HL-60/S4 treated with retinoic acid at 250 ng/mL for 4 days and 3 days (cell line): ENCODE data around the gene BLVRB.
"Not testable (repeated sequence)": the region's sequence is repeated elsewhere in the genome, so short reads cannot be mapped to it uniquely, and the experiment has no call there.

ENCODE experiments used
- in situ Hi-C: fragments of 300-500 bp; cut with MboI; formaldehyde crosslinking; loops from 2 replicates; pipeline ENCODE4 v1.7.0; 2022; ENCODE audit warnings: low sequenced_read_pairs

The BLVRB gene

DNA sequence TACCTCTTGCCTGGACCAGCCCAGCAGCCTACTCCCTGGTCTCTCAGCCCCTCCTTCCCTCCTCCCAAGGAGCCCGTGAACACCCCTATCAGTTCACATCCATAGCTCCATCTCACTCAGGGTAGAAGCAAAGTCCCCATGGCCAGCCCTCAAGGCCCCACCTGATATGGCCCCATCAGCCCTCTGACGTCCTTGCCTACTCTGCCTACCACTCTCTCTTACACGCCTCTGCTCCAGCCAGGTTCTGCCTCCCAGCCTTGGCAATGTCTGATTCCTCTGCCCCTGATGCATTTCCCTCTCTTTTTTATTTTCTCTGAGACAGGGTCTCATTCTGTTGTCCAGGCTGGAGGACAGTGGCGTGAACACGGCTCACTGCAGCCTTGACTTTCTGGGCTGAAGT, 13.5 kb downstream of the BLVRB start:
- in situ Hi-C loops, result no loop called here

GRCh38 chr19:40450664-40451063, 14.9 kb downstream of the BLVRB start:
- in situ Hi-C loops, result no loop called here

DNA sequence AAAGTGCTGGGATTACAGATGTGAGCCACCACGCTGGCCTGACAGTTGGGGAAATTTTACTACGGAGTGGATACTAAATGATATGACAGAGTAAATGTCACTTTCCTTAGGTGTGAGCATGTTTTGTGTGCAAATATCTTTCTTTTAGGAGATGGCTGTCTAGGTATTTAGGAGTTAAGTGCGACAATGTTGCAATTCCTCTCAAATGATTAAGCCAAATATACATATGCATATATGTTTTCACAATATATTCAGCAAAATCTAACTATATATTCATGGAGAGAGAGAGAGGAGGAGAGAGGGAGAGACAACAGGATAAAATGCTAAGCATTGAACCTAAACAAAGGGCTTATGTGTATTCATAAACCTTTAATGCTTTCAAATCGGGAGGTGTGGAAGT, 16.0 kb downstream of the BLVRB start:
- in situ Hi-C loops, result no loop called here

DNA sequence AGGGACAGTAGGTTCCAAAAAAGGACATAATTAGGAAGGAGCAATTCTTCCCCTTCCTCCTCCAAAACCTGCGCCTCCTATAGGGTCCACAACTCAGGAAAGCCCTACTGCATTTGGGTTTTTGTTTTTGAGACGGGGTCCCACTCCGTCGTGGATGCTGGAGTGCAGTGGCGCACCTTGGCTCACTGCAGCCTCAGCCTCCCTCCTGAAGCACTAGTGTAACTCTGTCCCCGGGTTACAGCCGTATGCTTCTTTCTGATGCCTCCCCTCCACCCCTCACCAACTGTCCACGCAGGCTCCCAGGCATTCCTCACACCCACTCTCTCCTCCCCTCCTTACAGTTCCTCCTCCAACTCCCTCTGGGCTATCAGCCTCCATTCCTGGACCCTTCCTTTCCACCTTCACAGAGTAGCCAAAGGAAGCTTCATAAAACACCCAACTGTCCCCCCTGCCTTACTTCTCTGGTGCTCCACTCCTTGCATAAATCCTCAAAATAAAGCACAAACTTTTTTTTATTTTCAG, 19.2 kb downstream of the BLVRB start:
- in situ Hi-C loops, result no loop called here

DNA sequence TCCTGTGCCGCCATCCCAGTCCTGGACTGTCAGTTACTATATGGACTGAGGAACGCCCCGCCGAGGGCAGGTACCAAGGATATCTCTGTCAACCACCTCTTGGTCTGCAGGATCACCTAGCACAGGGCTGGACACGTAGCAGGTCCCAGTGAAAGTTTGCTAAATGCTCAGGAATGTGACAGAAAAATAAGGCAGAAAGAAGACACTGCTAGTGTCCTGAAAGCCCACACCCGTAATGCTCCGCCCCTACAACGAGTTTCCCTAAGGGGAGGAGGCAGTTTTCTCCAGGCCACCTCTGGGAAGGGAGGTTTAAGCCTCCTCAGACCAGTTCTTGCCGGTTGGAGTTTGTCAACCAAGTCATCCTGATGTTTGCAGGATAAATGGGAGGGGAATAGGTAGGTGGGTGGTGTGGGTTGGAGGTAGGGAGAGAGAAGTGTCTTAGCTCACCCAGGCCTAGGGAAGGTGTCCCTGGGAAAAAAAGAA, 19.7 kb downstream of the BLVRB start:
- in situ Hi-C loops, result no loop called here

DNA sequence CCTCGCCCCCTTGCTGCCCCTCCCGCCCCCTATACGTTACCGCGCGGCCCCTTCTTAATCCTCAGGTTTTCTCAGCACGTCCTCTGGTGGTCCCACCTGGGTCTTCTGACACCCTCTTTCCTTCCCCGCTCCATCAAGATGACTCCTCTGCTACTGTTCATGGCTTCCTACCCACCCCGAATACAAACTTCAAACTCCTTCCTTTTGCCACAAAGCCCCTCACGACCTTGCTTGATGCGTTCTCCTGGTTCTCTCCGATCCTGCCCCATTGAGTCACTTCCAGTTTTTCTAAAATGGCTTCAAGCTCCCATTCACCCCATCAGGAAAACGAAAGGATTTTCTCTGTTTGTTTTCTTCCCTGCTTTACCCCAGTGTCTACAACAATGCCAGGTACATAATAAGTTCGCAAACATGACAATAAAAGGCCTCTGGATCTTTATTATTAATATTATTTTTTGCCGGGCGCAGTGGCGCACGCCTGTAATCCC, 20.7 kb downstream of the BLVRB start:
- in situ Hi-C loops, result no loop called here

DNA sequence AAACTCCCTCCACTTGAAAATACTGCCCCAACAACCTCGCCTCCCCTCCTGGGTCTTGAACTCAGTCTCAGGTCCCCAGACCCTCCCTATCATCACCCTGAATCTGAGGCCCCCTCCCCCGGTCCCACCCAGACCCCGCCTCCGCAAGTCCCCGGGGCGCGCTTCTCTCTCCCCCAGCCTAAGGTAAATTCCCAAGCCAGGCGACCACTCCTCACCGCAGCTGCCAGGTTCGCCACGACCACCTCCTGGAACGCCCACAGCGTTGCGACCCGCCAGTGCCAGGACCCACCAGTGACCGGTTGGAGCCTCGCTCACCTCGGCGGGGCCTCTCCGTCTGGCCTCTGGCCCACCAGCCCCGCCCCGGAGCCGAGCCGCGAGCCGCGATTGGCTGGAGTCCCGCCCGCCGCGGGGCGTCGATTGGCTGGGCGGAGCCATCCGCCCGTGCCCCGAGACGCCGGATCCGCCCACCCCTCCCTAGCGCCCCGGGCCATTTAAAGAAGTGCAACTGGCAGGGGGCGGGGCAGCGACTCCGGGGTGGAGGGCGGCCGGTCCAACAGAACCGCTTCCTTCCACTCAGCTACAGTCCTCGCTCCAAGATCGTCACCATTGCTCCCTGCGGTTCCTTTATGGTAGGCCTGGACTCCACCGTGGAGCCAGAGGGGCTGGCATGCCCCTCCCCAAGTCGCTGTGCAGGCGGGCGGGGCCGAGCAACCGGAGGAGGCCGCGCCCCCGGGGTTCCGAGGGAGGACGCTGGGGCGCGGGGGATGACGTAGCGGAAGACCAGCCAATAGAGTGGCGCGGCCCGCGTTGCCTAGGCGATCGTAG, 21.3 kb downstream of the BLVRB start, which contains the start of gene SERTAD3:
Gene SERTAD3, minus strand, starts transcription at position 336 of the 825 bp plus-strand sequence. CDS start 2,255 bp downstream, outside the sequence.
- in situ Hi-C loops, result no loop called here

- in situ Hi-C loops, result no loop called here
Observed at GRCh38 chr19:40443131-40443999, 22.2 kb downstream of the BLVRB start.

DNA sequence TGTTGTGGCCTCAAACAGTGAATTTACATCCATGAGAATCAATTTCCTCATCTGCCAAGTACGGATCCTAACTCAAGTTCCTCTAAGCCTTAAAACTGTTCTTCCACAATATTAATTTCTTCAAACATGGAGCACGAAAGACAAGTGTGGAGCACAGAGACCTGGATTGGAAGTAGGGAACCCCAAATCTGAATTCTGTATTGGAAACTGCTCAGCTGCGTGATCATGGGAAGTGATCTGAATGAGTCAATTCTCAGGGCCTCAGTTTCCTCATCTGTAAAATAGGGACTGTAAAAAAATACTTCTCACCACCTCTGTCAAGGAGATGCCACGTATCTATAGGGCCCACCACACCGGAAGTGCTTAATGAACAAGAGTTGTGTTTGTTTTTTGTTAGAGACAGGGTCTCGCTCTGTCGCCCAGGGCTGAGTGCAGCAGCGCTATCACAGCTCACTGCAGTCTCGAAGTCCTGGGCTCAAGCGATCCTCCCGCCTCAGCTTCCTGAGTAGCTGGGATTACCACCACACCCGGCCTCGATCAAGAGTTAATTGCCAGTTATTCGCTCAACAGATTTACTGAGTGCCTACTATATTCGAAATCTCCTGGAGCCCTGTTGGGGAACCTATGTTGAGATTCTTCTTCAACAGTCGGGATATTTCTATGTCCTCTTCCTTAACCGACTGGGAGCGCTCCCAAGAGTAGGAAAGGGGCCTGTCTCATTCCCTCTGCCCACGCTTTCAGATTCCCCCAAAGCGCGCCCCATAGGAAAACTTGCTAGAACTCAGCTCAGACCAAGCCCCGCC, 23.0 kb downstream of the BLVRB start:
- in situ Hi-C loops, result no loop called here

DNA sequence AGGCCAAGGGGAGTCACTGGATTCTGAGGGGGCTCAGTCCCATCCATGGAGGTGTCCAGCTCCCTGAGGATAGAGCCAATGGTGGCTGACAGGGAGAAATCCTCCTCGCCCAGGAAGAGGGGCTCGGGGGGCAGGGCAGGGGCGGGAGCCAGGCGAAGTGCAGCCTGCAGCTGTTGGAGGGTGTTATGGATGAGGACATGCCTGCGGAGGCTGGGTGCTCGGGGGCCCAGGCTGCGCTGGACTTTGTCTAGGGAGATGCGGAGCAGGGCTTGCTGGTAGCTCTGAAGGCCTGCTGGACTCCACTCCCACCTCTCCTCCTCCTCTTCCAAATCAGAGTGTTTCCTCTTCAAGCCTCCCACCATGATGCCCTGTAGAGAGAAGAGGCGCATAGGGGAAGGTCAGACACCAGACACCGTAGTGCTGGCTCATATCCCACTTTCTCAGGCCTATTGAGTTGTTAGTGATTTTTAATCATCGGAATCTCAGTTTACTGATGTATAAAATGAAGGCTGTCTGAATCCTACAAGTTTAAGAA, 23.8 kb downstream of the BLVRB start:
- in situ Hi-C loops, result no loop called here

GRCh38 chr19:40438284-40438683, 27.3 kb downstream of the BLVRB start:
- in situ Hi-C loops, result no loop called here

- in situ Hi-C loops, result no loop called here
Observed at GRCh38 chr19:40433391-40434216, 31.9 kb downstream of the BLVRB start.

- in situ Hi-C loops, result not testable (repeated sequence)
Observed at GRCh38 chr19:40432760-40433159, 32.8 kb downstream of the BLVRB start.

- in situ Hi-C loops, result no loop called here
Observed at GRCh38 chr19:40431698-40432097, 33.8 kb downstream of the BLVRB start.

GRCh38 chr19:40430242-40430641, 35.3 kb downstream of the BLVRB start:
- in situ Hi-C loops, result not testable (repeated sequence)

- in situ Hi-C loops, result not testable (repeated sequence)
Observed at GRCh38 chr19:40428197-40428596, 37.3 kb downstream of the BLVRB start.

GRCh38 chr19:40425450-40426287, 39.9 kb downstream of the BLVRB start, which contains the start of gene SERTAD1:
SERTAD1 (minus strand) TSS chr19:40425992; CDS start chr19:40423546, 2,446 bp downstream.
- in situ Hi-C loops, result no loop called here
